Neural crest cell (in vitro differentiated cells): ENCODE measurements around the gene SMARCA4. TPM values are rescaled to one million over a fixed set of nuclear protein-coding genes. Genes with fewer than 3 reads are reported as not detected.

Experiments
- DNase-seq: peaks from one replicate; pipeline ENCODE4 v3.0.0; 2021; ENCODE audit warnings: low read depth, mixed read lengths, low spot score
- H3K27ac Mint-ChIP-seq: one replicate; pipeline ENCODE4 v1.8.0; 2021; ENCODE audit warnings: mild to moderate bottlenecking, mixed read lengths; ENCODE audit not compliant: unreplicated experiment
- H3K27me3 Mint-ChIP-seq: 2 replicates; pipeline ENCODE4 v1.8.0; 2021; ENCODE audit warnings: low read depth, mild to moderate bottlenecking, mixed read lengths
- H3K36me3 Mint-ChIP-seq: 2 replicates; pipeline ENCODE4 v1.8.0; 2021; ENCODE audit warnings: low read depth, mild to moderate bottlenecking, mixed read lengths
- H3K4me1 Mint-ChIP-seq: 2 replicates; pipeline ENCODE4 v1.8.0; 2021; ENCODE audit warnings: mixed read lengths
- H3K4me3 Mint-ChIP-seq: one replicate; pipeline ENCODE4 v1.8.0; 2021; ENCODE audit warnings: mild to moderate bottlenecking, mixed read lengths
- H3K9me3 Mint-ChIP-seq: 2 replicates; pipeline ENCODE4 v1.8.0; 2021; ENCODE audit warnings: mixed read lengths
- CTCF ChIP-seq: fragments of 200-600 bp; sonication (generic); conservative IDR thresholded peaks from 2 replicates; pipeline ENCODE4 v1.5.0; 2021; ENCODE audit warnings: antibody characterized with exemption, mild to moderate bottlenecking
- total RNA-seq: library from RNA; stranded (reverse); gene quantifications from 2 replicates; pipeline ENCODE4 v1.2.1, GENCODE V29; 2021

SMARCA4 gene
- total RNA-seq, 1 donor from 2014 or later = 363 TPM

DNA sequence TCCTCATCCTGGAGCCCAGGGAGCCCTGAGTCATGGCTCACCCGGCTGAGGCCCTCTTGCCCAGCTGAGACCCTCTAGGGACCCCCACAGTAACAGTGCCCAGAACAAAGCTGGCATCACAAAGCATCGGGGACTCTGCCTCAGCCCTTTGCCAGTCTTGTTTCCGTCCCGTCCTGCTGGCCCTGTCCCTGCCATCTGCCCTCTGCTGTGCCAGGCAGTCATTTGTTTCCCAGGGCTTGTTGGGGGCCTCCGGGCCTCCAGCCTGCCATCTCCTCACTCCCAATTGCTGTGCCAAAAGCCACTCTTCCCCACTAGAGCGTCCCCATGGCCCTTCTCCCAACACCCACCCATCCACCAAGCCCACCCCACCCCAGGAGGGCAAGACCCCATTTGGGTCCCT lies 64.2 kb downstream of the SMARCA4 start:
- no peaks in the 10 kb centered on the region for H3K36me3 Mint-ChIP-seq
- no peak overlapping the region for H3K4me3 Mint-ChIP-seq
- no peaks in the 10 kb centered on the region for H3K4me1 Mint-ChIP-seq
- H3K27ac Mint-ChIP-seq = no peak overlapping the region
- no peaks in the 10 kb centered on the region for H3K9me3 Mint-ChIP-seq
- no peaks in the 10 kb centered on the region for H3K27me3 Mint-ChIP-seq
- no peak for TF ChIP-seq CTCF
- no peak for DNase-seq

DNA sequence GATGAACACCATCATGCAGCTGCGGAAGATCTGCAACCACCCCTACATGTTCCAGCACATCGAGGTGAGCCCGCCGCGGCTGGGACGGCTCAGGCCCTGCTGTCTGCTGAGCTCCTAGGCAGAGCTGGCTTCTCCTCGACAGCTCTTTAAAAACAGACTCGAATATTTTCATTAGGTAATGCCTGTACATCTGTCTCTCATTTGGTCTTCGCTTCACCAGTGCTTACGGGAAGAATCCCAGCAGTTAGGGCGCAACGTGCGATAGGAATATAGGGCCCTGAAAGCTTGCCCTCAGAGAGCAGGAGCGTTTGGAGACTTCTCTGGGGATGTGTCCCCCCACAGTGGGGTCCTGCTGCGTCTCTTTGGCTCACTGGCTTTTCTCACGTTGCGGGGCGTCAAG lies 64.6 kb downstream of the SMARCA4 start:
- Mint-ChIP-seq H3K4me1 (no peaks in the 10 kb centered on the region), H3K4me3 (no peak overlapping the region), H3K27ac (no peak overlapping the region), H3K36me3 (no peaks in the 10 kb centered on the region), H3K9me3 (no peaks in the 10 kb centered on the region), H3K27me3 (no peaks in the 10 kb centered on the region)
- no peak for DNase-seq
- TF ChIP-seq CTCF = no peak

GRCh38 chr19:11025997-11026396 lies 65.2 kb downstream of the SMARCA4 start:
- Mint-ChIP-seq H3K4me3 (no peak overlapping the region), H3K27ac (no peak overlapping the region), H3K9me3 (no peaks in the 10 kb centered on the region), H3K4me1 (no peaks in the 10 kb centered on the region), H3K27me3 (no peaks in the 10 kb centered on the region), H3K36me3 (no peaks in the 10 kb centered on the region)
- no peak for DNase-seq
- TF ChIP-seq CTCF = no peak

DNA sequence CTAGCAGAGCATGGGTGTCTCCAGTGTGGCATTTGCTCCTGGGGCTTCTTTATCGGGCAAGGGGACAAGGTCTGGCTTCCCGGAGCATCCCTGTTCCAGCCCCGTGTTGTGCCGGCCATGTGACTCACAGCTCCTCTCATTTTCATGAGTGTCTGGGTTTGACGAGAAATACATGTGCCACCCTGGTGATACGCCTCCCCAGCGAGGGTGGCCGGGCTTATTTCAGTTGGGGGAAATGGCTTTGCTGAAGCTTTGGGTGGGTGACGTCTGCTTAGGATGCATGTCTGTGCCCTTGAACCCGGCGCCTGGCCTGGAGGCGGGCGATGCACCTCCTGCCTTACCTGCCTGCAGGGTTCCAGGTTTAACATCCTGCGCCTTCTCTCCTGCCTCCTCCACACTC lies 66.6 kb downstream of the SMARCA4 start:
- no peaks in the 10 kb centered on the region for H3K27me3 Mint-ChIP-seq
- no peaks in the 10 kb centered on the region for H3K9me3 Mint-ChIP-seq
- peak overlapping the region; percentile 90 for H3K27ac Mint-ChIP-seq
- no peak for TF ChIP-seq CTCF
- peaks cover 2% of the 10 kb centered on the region for H3K36me3 Mint-ChIP-seq
- no peaks in the 10 kb centered on the region for H3K4me1 Mint-ChIP-seq
- H3K4me3 Mint-ChIP-seq = no peak overlapping the region
- no peak for DNase-seq

DNA sequence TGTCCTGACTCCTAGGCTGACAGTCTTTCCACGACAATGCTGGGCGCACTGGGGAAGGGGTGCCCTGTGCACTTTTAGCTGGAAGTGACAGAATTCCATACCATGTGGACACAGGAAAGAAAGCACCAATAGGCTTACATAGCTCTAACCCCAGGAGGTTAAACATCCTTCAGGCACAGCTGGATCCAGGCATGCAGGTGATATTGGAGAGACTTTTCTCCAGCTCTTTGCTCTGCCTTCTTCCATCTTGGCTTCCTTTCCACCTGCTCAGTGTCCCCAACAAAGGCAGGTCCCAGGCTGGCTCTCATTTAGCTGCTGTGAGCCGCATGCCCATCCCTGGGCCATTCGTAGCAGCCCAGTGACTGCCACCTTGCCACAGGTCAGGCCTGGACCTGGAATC lies 67.3 kb downstream of the SMARCA4 start:
- Mint-ChIP-seq H3K4me3 (no peak overlapping the region), H3K27me3 (no peaks in the 10 kb centered on the region), H3K9me3 (no peaks in the 10 kb centered on the region), H3K4me1 (no peaks in the 10 kb centered on the region), H3K36me3 (peaks cover 2% of the 10 kb centered on the region), H3K27ac (no peak overlapping the region)
- TF ChIP-seq CTCF = no peak
- no peak for DNase-seq
